Measurements from ENCODE around the gene GABARAPL2. TPM values are rescaled to one million over a fixed set of nuclear protein-coding genes. Genes with fewer than 3 reads are reported as not detected.

The GABARAPL2 gene
- total RNA-seq, 1 experiment from 2014 or later, result 76.9 TPM

- no peak for DNase-seq (ENCODE audit: low read depth, low spot score)
- ATAC-seq, result no peak
- no peaks in the 10 kb centered on the region for H3K9me2 ChIP-seq (ENCODE audit: insufficient read depth)
- no peak overlapping the region for H3K4me3 ChIP-seq (replicated peaks in 1 of 2; ENCODE audit: low read depth in 1 of 2, low read length in 2 of 2)
- no peaks in the 10 kb centered on the region for H3K36me3 ChIP-seq (ENCODE audit: control insufficient read depth in 1 of 2, insufficient read depth in 2 of 2, low read length in 2 of 2)
- H3K4me2 ChIP-seq (ENCODE audit: low read length), result no peak overlapping the region
- no peak overlapping the region for H2AFZ ChIP-seq (ENCODE audit: low read depth, low read length, poor library complexity, severe bottlenecking)
- intact Hi-C loops (cut with micrococcal nuclease), result no loop called here
- H3K79me2 ChIP-seq (ENCODE audit: insufficient read depth, low read length), result no peaks in the 10 kb centered on the region
- RAD21 ChIA-PET (ENCODE audit: low non-redundant PET in 1 of 2, low total read pairs in 2 of 2, uncharacterized antibody in 2 of 2, unreplicated experiment in 2 of 2), result no interaction called here
- POLR2A ChIA-PET, result no interaction called here
- H3K4me1 ChIP-seq (ENCODE audit: control insufficient read depth in 1 of 2, insufficient read depth in 2 of 2, low read length in 2 of 2), result no peaks in the 10 kb centered on the region
- no peaks in the 10 kb centered on the region for H4K20me1 ChIP-seq (ENCODE audit: insufficient read depth)
- CTCF ChIA-PET, result no interaction called here
- H3K27me3 ChIP-seq (ENCODE audit: insufficient read depth, low read length), result no peaks in the 10 kb centered on the region
- no peak overlapping the region for H3K27ac ChIP-seq (ENCODE audit: low read depth, low read length)
- no peaks in the 10 kb centered on the region for H3K9me3 ChIP-seq (ENCODE audit: control insufficient read depth in 1 of 2, insufficient read depth in 1 of 2, low read depth in 1 of 2, low read length in 2 of 2)
- TF ChIP-seq REST (IDR thresholded peaks at IDR 0.05; ENCODE audit: low read depth) (no peak), CBX3 (IDR thresholded peaks at IDR 0.05; ENCODE audit: low read depth) (no peak), ZBTB33 (IDR thresholded peaks at IDR 0.05; ENCODE audit: extremely low read depth, insufficient replicate concordance, low read length) (no peak), SP1 (IDR thresholded peaks at IDR 0.05; ENCODE audit: low read depth) (no peak), ZNF274 (IDR thresholded peaks at IDR 0.05; ENCODE audit: low read depth, low read length) (no peak), RAD21 (IDR thresholded peaks at IDR 0.05; ENCODE audit: low read depth) (no peak), EZH2phosphoT487 (IDR thresholded peaks at IDR 0.05; ENCODE audit: borderline replicate concordance) (no peak), EZH2 (IDR thresholded peaks at IDR 0.05) (no peak), SIN3A (IDR thresholded peaks at IDR 0.05; ENCODE audit: low read depth) (no peak), CEBPB (IDR thresholded peaks at IDR 0.05; ENCODE audit: low read depth) (no peak), POLR2AphosphoS5 (IDR thresholded peaks at IDR 0.05; ENCODE audit: low read depth, low read length) (no peak), ZFX (IDR thresholded peaks at IDR 0.05) (no peak), MAX (IDR thresholded peaks at IDR 0.05) (no peak), ATF3 (IDR thresholded peaks at IDR 0.05) (no peak), JUND (IDR thresholded peaks at IDR 0.05) (no peak)
- no peak overlapping the region for H3K9ac ChIP-seq (ENCODE audit: low read length)
- no TSS peak for BruUV-seq (replicated peaks)
Observed at GRCh38 chr16:75529959-75530358, 36.2 kb upstream of the GABARAPL2 start.

Data from HCT116 (cell line).